HEK293 (cell line): ENCODE data around the gene ATOH8.

Experiments
- CTCF ChIA-PET: fragments of 350-600 bp; formaldehyde crosslinking; extraction: SDS; loops from one replicate; lab custom pipeline; 2021; ENCODE audit warnings: antibody characterized with exemption; lab: Yijun Ruan, JAX
- POLR2A ChIA-PET: fragments of 300-600 bp; formaldehyde crosslinking; extraction: SDS; loops from one replicate; lab custom pipeline; 2020; ENCODE audit warnings: antibody characterized with exemption, inconsistent platforms; lab: Yijun Ruan, JAX
- H3K27ac ChIP-seq: fragments of 200-500 bp; sonication (Bioruptor generic); 2 replicates; pipeline ENCODE4 v1.5.1; 2014; ENCODE audit warnings: low read depth, low read length, control low read depth, inconsistent platforms; ENCODE audit errors: extremely low read depth
- H3K36me3 ChIP-seq, 2 experiments: fragments of 200-500 bp in 1 of 2; sonication (Bioruptor generic) in 1 of 2; 1 replicate in 1 of 2; 2 replicates in 1 of 2; pipeline ENCODE4 v1.5.1; 2014 to 2017; ENCODE audit warnings: inconsistent platforms in 2 of 2, low read length in 2 of 2; ENCODE audit not compliant: control insufficient read depth in 2 of 2, insufficient read depth in 1 of 2
- H3K4me1 ChIP-seq: fragments of 200-500 bp; sonication (Bioruptor generic); 2 replicates; pipeline ENCODE4 v1.5.1; 2014; ENCODE audit warnings: mild to moderate bottlenecking, low read length, inconsistent platforms; ENCODE audit not compliant: control insufficient read depth, insufficient read depth
- H3K4me3 ChIP-seq: 2 replicates; pipeline ENCODE4 v1.5.1; 2011; ENCODE audit warnings: low read depth, mild to moderate bottlenecking, control low read depth, low read length, moderate library complexity
- H3K9me3 ChIP-seq: fragments of 200-500 bp; sonication (Bioruptor generic); 2 replicates; pipeline ENCODE4 v1.5.1; 2014; ENCODE audit warnings: low read depth, low read length, inconsistent platforms; ENCODE audit not compliant: control insufficient read depth, insufficient read depth
- BCL6B ChIP-seq: fragments of 450-650 bp; formaldehyde crosslinking; IDR thresholded peaks from 2 replicates; pipeline ENCODE4 v1.5.1; 2017; ENCODE audit warnings: missing biosample characterization, missing genetic modification characterization
- INSM2 ChIP-seq: fragments of 450-650 bp; formaldehyde crosslinking; IDR thresholded peaks from 2 replicates; pipeline ENCODE4 v1.5.1; 2016; ENCODE audit warnings: missing biosample characterization, missing genetic modification characterization
- KLF1 ChIP-seq: fragments of 450-650 bp; formaldehyde crosslinking; IDR thresholded peaks from 2 replicates; pipeline ENCODE4 v1.5.1; 2016; ENCODE audit warnings: missing biosample characterization, missing genetic modification characterization
- MZF1 ChIP-seq: fragments of 450-650 bp; formaldehyde crosslinking; IDR thresholded peaks from 2 replicates; pipeline ENCODE4 v1.5.1; 2017; ENCODE audit warnings: missing biosample characterization, missing genetic modification characterization, borderline replicate concordance
- OVOL3 ChIP-seq: fragments of 450-650 bp; formaldehyde crosslinking; IDR thresholded peaks from 2 replicates; pipeline ENCODE4 v1.5.1; 2016; ENCODE audit warnings: missing biosample characterization, missing genetic modification characterization
- RBAK ChIP-seq: fragments of 450-650 bp; formaldehyde crosslinking; IDR thresholded peaks from 2 replicates; pipeline ENCODE4 v1.5.1; 2016; ENCODE audit warnings: missing biosample characterization, missing genetic modification characterization
- SP7 ChIP-seq: fragments of 450-650 bp; formaldehyde crosslinking; IDR thresholded peaks from 2 replicates; pipeline ENCODE4 v1.5.1; 2016; ENCODE audit warnings: missing biosample characterization, missing genetic modification characterization
- ZBTB20 ChIP-seq: fragments of 450-650 bp; formaldehyde crosslinking; IDR thresholded peaks from 2 replicates; pipeline ENCODE4 v1.5.1; 2016; ENCODE audit warnings: missing biosample characterization, missing genetic modification characterization
- ZFHX2 ChIP-seq: fragments of 450-650 bp; formaldehyde crosslinking; conservative IDR thresholded peaks from 2 replicates; pipeline ENCODE4 v1.5.1; 2016; ENCODE audit warnings: missing biosample characterization, missing genetic modification characterization
- ZNF19 ChIP-seq: fragments of 450-650 bp; formaldehyde crosslinking; IDR thresholded peaks from 2 replicates; pipeline ENCODE4; 2016; ENCODE audit warnings: missing biosample characterization, missing genetic modification characterization, low read depth
- ZNF202 ChIP-seq: fragments of 450-650 bp; formaldehyde crosslinking; IDR thresholded peaks from 2 replicates; pipeline ENCODE4 v1.5.1; 2016; ENCODE audit warnings: missing biosample characterization, missing genetic modification characterization, borderline replicate concordance
- ZNF211 ChIP-seq: fragments of 450-650 bp; formaldehyde crosslinking; IDR thresholded peaks from 2 replicates; pipeline ENCODE4 v1.5.1; 2016; ENCODE audit warnings: low read depth, missing biosample characterization, missing genetic modification characterization
- ZNF341 ChIP-seq: fragments of 450-650 bp; formaldehyde crosslinking; IDR thresholded peaks from 2 replicates; pipeline ENCODE4; 2016; ENCODE audit warnings: low read depth, missing biosample characterization, missing genetic modification characterization
- ZNF350 ChIP-seq: fragments of 450-650 bp; formaldehyde crosslinking; IDR thresholded peaks from 2 replicates; pipeline ENCODE4 v1.5.0; 2017; ENCODE audit warnings: missing biosample characterization, mild to moderate bottlenecking, missing genetic modification characterization
- ZNF391 ChIP-seq: fragments of 450-650 bp; formaldehyde crosslinking; IDR thresholded peaks from 2 replicates; pipeline ENCODE4 v1.5.1; 2016; ENCODE audit warnings: low read depth, missing biosample characterization, missing genetic modification characterization, borderline replicate concordance
- ZNF530 ChIP-seq: fragments of 450-650 bp; formaldehyde crosslinking; IDR thresholded peaks from 2 replicates; pipeline ENCODE4 v1.5.1; 2016; ENCODE audit warnings: low read depth, missing biosample characterization, missing genetic modification characterization
- ZNF830 ChIP-seq: fragments of 450-650 bp; IDR thresholded peaks from 2 replicates; pipeline ENCODE4 v1.5.0; 2018; ENCODE audit warnings: missing biosample characterization, missing genetic modification characterization, low read depth, mild to moderate bottlenecking, moderate library complexity
- TF ChIP-seq, protein P1 (sequence below): fragments of 450-650 bp; formaldehyde crosslinking; IDR thresholded peaks from 2 replicates; pipeline ENCODE4 v1.5.1; 2016; ENCODE audit warnings: missing biosample characterization, missing genetic modification characterization
- TF ChIP-seq, protein P2 (sequence below): fragments of 450-650 bp; formaldehyde crosslinking; IDR thresholded peaks from 2 replicates; pipeline ENCODE4 v1.5.1; 2016; ENCODE audit warnings: missing biosample characterization, missing genetic modification characterization

Gene ATOH8

GRCh38 chr2:85737961-85738360, 15.8 kb upstream of the ATOH8 start:
- H3K27ac ChIP-seq: no peak overlapping the region
- peaks cover 7% of the 10 kb centered on the region for H3K4me1 ChIP-seq
- no peaks in the 10 kb centered on the region for H3K9me3 ChIP-seq
- ChIA-PET POLR2A (no interaction called here), CTCF (interaction anchor here (0.9 to 1.4 kb wide), 2 partner anchors 9 to 76 kb away, joined by 3 to 4 read pairs; no protein-coding TSS in a partner anchor)
- H3K4me3 ChIP-seq: no peak overlapping the region
- TF ChIP-seq BCL6B (tag by site-specific recombination) (no peak), ZFHX2 (tag by site-specific recombination) (0 out of 2 replicates have a peak, but pooled peaks have one; percentile 30)
- no peaks in the 10 kb centered on the region for H3K36me3 ChIP-seq

- ChIA-PET CTCF (interaction anchor here (0.6 to 3.1 kb wide), 6 partner anchors 10 to 73 kb away, joined by 3 to 21 read pairs (median 4); no protein-coding TSS in a partner anchor), POLR2A (no interaction called here)
- H3K4me1 ChIP-seq: peaks cover 8% of the 10 kb centered on the region
- no peaks in the 10 kb centered on the region for H3K36me3 ChIP-seq
- no peak overlapping the region for H3K27ac ChIP-seq
- H3K9me3 ChIP-seq: no peaks in the 10 kb centered on the region
- no peak for TF ChIP-seq ZNF530
- TF ChIP-seq ZNF202 (tag by site-specific recombination): no peak
- TF ChIP-seq ZNF391 (tag by site-specific recombination): no peak
- TF ChIP-seq ZNF19 (tag by site-specific recombination): no peak
- no peak for TF ChIP-seq ZNF341 (tag by site-specific recombination)
- TF ChIP-seq, protein P1, sequence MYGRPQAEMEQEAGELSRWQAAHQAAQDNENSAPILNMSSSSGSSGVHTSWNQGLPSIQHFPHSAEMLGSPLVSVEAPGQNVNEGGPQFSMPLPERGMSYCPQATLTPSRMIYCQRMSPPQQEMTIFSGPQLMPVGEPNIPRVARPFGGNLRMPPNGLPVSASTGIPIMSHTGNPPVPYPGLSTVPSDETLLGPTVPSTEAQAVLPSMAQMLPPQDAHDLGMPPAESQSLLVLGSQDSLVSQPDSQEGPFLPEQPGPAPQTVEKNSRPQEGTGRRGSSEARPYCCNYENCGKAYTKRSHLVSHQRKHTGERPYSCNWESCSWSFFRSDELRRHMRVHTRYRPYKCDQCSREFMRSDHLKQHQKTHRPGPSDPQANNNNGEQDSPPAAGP (tag by site-specific recombination): no peak
- TF ChIP-seq ZNF830 (tag by site-specific recombination): no peak
- TF ChIP-seq ZNF211 (tag by site-specific recombination): no peak
- TF ChIP-seq SP7: no peak
- TF ChIP-seq MZF1 (tag by site-specific recombination): no peak
- TF ChIP-seq, protein P2, sequence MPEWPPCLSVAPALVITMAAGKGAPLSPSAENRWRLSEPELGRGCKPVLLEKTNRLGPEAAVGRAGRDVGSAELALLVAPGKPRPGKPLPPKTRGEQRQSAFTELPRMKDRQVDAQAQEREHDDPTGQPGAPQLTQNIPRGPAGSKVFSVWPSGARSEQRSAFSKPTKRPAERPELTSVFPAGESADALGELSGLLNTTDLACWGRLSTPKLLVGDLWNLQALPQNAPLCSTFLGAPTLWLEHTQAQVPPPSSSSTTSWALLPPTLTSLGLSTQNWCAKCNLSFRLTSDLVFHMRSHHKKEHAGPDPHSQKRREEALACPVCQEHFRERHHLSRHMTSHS (tag by site-specific recombination): no peak
- TF ChIP-seq ZNF350 (tag by site-specific recombination): no peak
- TF ChIP-seq OVOL3 (tag by site-specific recombination): no peak
- no peak overlapping the region for H3K4me3 ChIP-seq
Measured at GRCh38 chr2:85740193-85740592, 13.6 kb upstream of the ATOH8 start.

GRCh38 chr2:85741211-85741832, 12.5 kb upstream of the ATOH8 start:
- Histone ChIP-seq H3K27ac (no peak overlapping the region), H3K4me1 (peaks cover 8% of the 10 kb centered on the region), H3K36me3 (no peaks in the 10 kb centered on the region), H3K9me3 (no peaks in the 10 kb centered on the region), H3K4me3 (no peak overlapping the region)
- no peak for TF ChIP-seq INSM2 (tag by site-specific recombination)
- 0 out of 2 replicates have a peak, but pooled peaks have one; percentile 21 for TF ChIP-seq ZBTB20 (tag by site-specific recombination)
- no peak for TF ChIP-seq RBAK (tag by site-specific recombination)
- no peak for TF ChIP-seq KLF1 (tag by site-specific recombination)
- POLR2A ChIA-PET: interaction anchor here (0.7 to 1.7 kb wide), 6 partner anchors 10 to 125 kb away, joined by 3 to 11 read pairs (median 4); partner anchors contain the start of gene USP39
- CTCF ChIA-PET: interaction anchor here (0.7 to 3.1 kb wide), 8 partner anchors 9 to 73 kb away, joined by 3 to 21 read pairs (median 12); no protein-coding TSS in a partner anchor
